Activated CD4-positive, alpha-beta T cell treated with anti-CD3 and anti-CD28 coated beads, Interleukin-2, amount 10 ng/mL, durations not matched to agents 24 days and 14 days (primary cell): Measurements from ENCODE around the gene EPS8L2. TPM values are rescaled to one million over a fixed set of nuclear protein-coding genes. Genes with fewer than 3 reads are reported as not detected.
"Not testable (repeated sequence)": the region's sequence is repeated elsewhere in the genome, so short reads cannot be mapped to it uniquely, and the experiment has no call there.

Source experiments
- DNase-seq: peaks from one replicate; pipeline ENCODE4 v3.0.0; 2022
- H3K27ac Mint-ChIP-seq: one replicate; pipeline ENCODE4 v1.8.0; 2022; ENCODE audit warnings: mild to moderate bottlenecking, mixed read lengths
- H3K27me3 Mint-ChIP-seq: one replicate; pipeline ENCODE4 v1.8.0; 2022; ENCODE audit warnings: mixed read lengths
- H3K36me3 Mint-ChIP-seq: one replicate; pipeline ENCODE4 v1.8.0; 2022; ENCODE audit warnings: low read depth, mild to moderate bottlenecking, mixed read lengths
- H3K4me1 Mint-ChIP-seq: one replicate; pipeline ENCODE4 v1.8.0; 2021; ENCODE audit warnings: mixed read lengths
- H3K4me3 Mint-ChIP-seq: one replicate; pipeline ENCODE4 v1.8.0; 2022; ENCODE audit warnings: mild to moderate bottlenecking, moderate library complexity, mixed read lengths
- H3K9me3 Mint-ChIP-seq: one replicate; pipeline ENCODE4 v1.8.0; 2021; ENCODE audit warnings: mixed read lengths
- intact Hi-C: fragments of 100-400 bp; cut with micrococcal nuclease; formaldehyde crosslinking; loops from one replicate; pipeline ENCODE4 v1.15.1; 2023
- total RNA-seq: library from RNA; stranded (reverse); gene quantifications from 2 replicates; pipeline ENCODE4 v1.2.3, GENCODE V29; 2022

EPS8L2 gene
- total RNA-seq, 1 donor from 2014 or later, result 15.3 TPM

GRCh38 chr11:679271-680207, 26.5 kb upstream of the EPS8L2 start:
- Mint-ChIP-seq H3K36me3 (peaks cover 60% of the 10 kb centered on the region), H3K9me3 (no peaks in the 10 kb centered on the region), H3K4me3 (no peak overlapping the region), H3K27me3 (no peaks in the 10 kb centered on the region), H3K27ac (no peak overlapping the region), H3K4me1 (no peaks in the 10 kb centered on the region)
- intact Hi-C loops, result no loop called here
- no peak for DNase-seq

- Mint-ChIP-seq H3K4me3 (no peak overlapping the region), H3K4me1 (no peaks in the 10 kb centered on the region), H3K9me3 (no peaks in the 10 kb centered on the region), H3K27ac (no peak overlapping the region), H3K36me3 (peaks cover 60% of the 10 kb centered on the region), H3K27me3 (no peaks in the 10 kb centered on the region)
- intact Hi-C loops, result no loop called here
- DNase-seq, result no peak
Measured at GRCh38 chr11:680476-680875, 25.6 kb upstream of the EPS8L2 start.

- Mint-ChIP-seq H3K4me3 (no peak overlapping the region), H3K4me1 (no peaks in the 10 kb centered on the region), H3K27ac (no peak overlapping the region), H3K36me3 (peaks cover 60% of the 10 kb centered on the region), H3K9me3 (no peaks in the 10 kb centered on the region), H3K27me3 (no peaks in the 10 kb centered on the region)
- no peak for DNase-seq
- intact Hi-C loops, result no loop called here
Measured at GRCh38 chr11:680970-681369, 25.1 kb upstream of the EPS8L2 start.

GRCh38 chr11:686451-687243, 19.4 kb upstream of the EPS8L2 start:
- intact Hi-C loops, result no loop called here
- H3K27ac Mint-ChIP-seq, result peak overlapping the region; percentile 20
- no peak overlapping the region for H3K4me3 Mint-ChIP-seq
- H3K9me3 Mint-ChIP-seq, result no peaks in the 10 kb centered on the region
- peaks cover 60% of the 10 kb centered on the region for H3K36me3 Mint-ChIP-seq
- H3K4me1 Mint-ChIP-seq, result peaks cover 18% of the 10 kb centered on the region
- DNase-seq, result no peak
- no peaks in the 10 kb centered on the region for H3K27me3 Mint-ChIP-seq

- no peaks in the 10 kb centered on the region for H3K27me3 Mint-ChIP-seq
- H3K36me3 Mint-ChIP-seq, result peaks cover 52% of the 10 kb centered on the region
- H3K4me3 Mint-ChIP-seq, result no peak overlapping the region
- peaks cover 27% of the 10 kb centered on the region for H3K4me1 Mint-ChIP-seq
- no peak for DNase-seq
- H3K9me3 Mint-ChIP-seq, result no peaks in the 10 kb centered on the region
- no peak overlapping the region for H3K27ac Mint-ChIP-seq
- intact Hi-C loops, result no loop called here
Measured at GRCh38 chr11:687751-688150, 18.3 kb upstream of the EPS8L2 start.

GRCh38 chr11:688681-689080, 17.4 kb upstream of the EPS8L2 start:
- no peak overlapping the region for H3K27ac Mint-ChIP-seq
- no peaks in the 10 kb centered on the region for H3K9me3 Mint-ChIP-seq
- DNase-seq, result no peak
- intact Hi-C loops, result no loop called here
- peaks cover 36% of the 10 kb centered on the region for H3K4me1 Mint-ChIP-seq
- peaks cover 47% of the 10 kb centered on the region for H3K36me3 Mint-ChIP-seq
- H3K27me3 Mint-ChIP-seq, result no peaks in the 10 kb centered on the region
- H3K4me3 Mint-ChIP-seq, result no peak overlapping the region

- Mint-ChIP-seq H3K36me3 (peaks cover 39% of the 10 kb centered on the region), H3K4me1 (peaks cover 36% of the 10 kb centered on the region), H3K27me3 (no peaks in the 10 kb centered on the region), H3K4me3 (no peak overlapping the region), H3K27ac (peak overlapping the region; percentile 53), H3K9me3 (no peaks in the 10 kb centered on the region)
- intact Hi-C loops, result no loop called here
- DNase-seq, result no peak
Measured at GRCh38 chr11:689625-690024, 16.4 kb upstream of the EPS8L2 start.

GRCh38 chr11:690244-690643, 15.8 kb upstream of the EPS8L2 start:
- peaks cover 36% of the 10 kb centered on the region for H3K4me1 Mint-ChIP-seq
- H3K27me3 Mint-ChIP-seq, H3K27ac Mint-ChIP-seq, DNase-seq, H3K9me3 Mint-ChIP-seq, H3K4me3 Mint-ChIP-seq, intact Hi-C loops: not testable (repeated sequence)
- H3K36me3 Mint-ChIP-seq, result peaks cover 37% of the 10 kb centered on the region

- Mint-ChIP-seq H3K4me3 (peak overlapping the region; percentile 90), H3K9me3 (no peaks in the 10 kb centered on the region), H3K36me3 (peaks cover 34% of the 10 kb centered on the region), H3K27me3 (no peaks in the 10 kb centered on the region), H3K27ac (peak overlapping the region; percentile 40), H3K4me1 (peaks cover 36% of the 10 kb centered on the region)
- DNase-seq, result peak; percentile 79
- intact Hi-C loops, result no loop called here
Measured at GRCh38 chr11:690738-691633, 15.0 kb upstream of the EPS8L2 start.

- Mint-ChIP-seq H3K9me3 (no peaks in the 10 kb centered on the region), H3K27me3 (no peaks in the 10 kb centered on the region), H3K27ac (peak overlapping the region; percentile 59), H3K36me3 (peaks cover 28% of the 10 kb centered on the region), H3K4me1 (peaks cover 37% of the 10 kb centered on the region), H3K4me3 (peak overlapping the region; percentile 90)
- intact Hi-C loops, result no loop called here
- DNase-seq, result peak; percentile 63
Measured at GRCh38 chr11:691710-692590, 14.1 kb upstream of the EPS8L2 start.

- Mint-ChIP-seq H3K36me3 (peaks cover 21% of the 10 kb centered on the region), H3K9me3 (no peaks in the 10 kb centered on the region), H3K27me3 (no peaks in the 10 kb centered on the region), H3K4me1 (peaks cover 42% of the 10 kb centered on the region), H3K4me3 (peak overlapping the region; percentile 90), H3K27ac (peak overlapping the region; percentile 90)
- peak; percentile 84 for DNase-seq
- intact Hi-C loops, result no loop called here
Measured at GRCh38 chr11:692824-693414, 13.1 kb upstream of the EPS8L2 start.

GRCh38 chr11:693415-693831, 12.6 kb upstream of the EPS8L2 start:
- intact Hi-C loops, result no loop called here
- Mint-ChIP-seq H3K27me3 (no peaks in the 10 kb centered on the region), H3K4me3 (peak overlapping the region; percentile 90), H3K36me3 (peaks cover 18% of the 10 kb centered on the region), H3K4me1 (peaks cover 45% of the 10 kb centered on the region), H3K9me3 (no peaks in the 10 kb centered on the region), H3K27ac (peak overlapping the region; percentile 90)
- DNase-seq, result peak; percentile 69
